H1 (cell line): ENCODE measurements around the gene RARB.

Source experiments
- ASH2L ChIP-seq: fragments of 200-600, 300-600 bp; sonication (generic); IDR thresholded peaks from one replicate; pipeline ENCODE4 v1.7.1; 2017; ENCODE audit warnings: low read length
- EZH2 ChIP-seq: fragments of 200-600 bp; sonication (generic); IDR thresholded peaks from 2 replicates; pipeline ENCODE4 v1.7.1; 2012; ENCODE audit warnings: low read depth, mild to moderate bottlenecking, moderate library complexity, low read length, inconsistent platforms; ENCODE audit not compliant: severe bottlenecking
- HDAC2 ChIP-seq, 2 experiments: fragments of 300-600 bp in 1 of 2; sonication (generic) in 1 of 2; IDR thresholded peaks; 2 replicates each; pipeline ENCODE4 v1.6.1; 2011 to 2012; ENCODE audit warnings: low read depth in 2 of 2, low read length in 2 of 2, mild to moderate bottlenecking in 2 of 2, moderate library complexity in 2 of 2, borderline replicate concordance in 1 of 2, inconsistent platforms in 1 of 2
- SP2 ChIP-seq: IDR thresholded peaks from 2 replicates; pipeline ENCODE4 v1.6.1; 2012; ENCODE audit warnings: mild to moderate bottlenecking, low read length, inconsistent platforms
- ZNF274 ChIP-seq: IDR thresholded peaks from 2 replicates; pipeline ENCODE4 v1.7.0; 2012; ENCODE audit warnings: low read length, borderline replicate concordance; ENCODE audit errors: extremely low read depth
- TF ChIP-seq, protein P1 (sequence below), 3 experiments: IDR thresholded peaks; 1 replicate in 2 of 3; 2 replicates in 1 of 3; pipeline versions ENCODE4 v1.5.1 to v1.6.1; 2011; ENCODE audit warnings: low read length in 3 of 3, mild to moderate bottlenecking in 3 of 3, inconsistent platforms in 2 of 3, low read depth in 1 of 3, moderate library complexity in 1 of 3; ENCODE audit not compliant: insufficient read depth in 1 of 3; ENCODE audit errors: control extremely low read depth in 1 of 3
- TF ChIP-seq, protein P2 (sequence below): IDR thresholded peaks from 2 replicates; pipeline ENCODE4 v1.6.1; 2011; ENCODE audit warnings: low read length, improper control_type of control experiment

DNA sequence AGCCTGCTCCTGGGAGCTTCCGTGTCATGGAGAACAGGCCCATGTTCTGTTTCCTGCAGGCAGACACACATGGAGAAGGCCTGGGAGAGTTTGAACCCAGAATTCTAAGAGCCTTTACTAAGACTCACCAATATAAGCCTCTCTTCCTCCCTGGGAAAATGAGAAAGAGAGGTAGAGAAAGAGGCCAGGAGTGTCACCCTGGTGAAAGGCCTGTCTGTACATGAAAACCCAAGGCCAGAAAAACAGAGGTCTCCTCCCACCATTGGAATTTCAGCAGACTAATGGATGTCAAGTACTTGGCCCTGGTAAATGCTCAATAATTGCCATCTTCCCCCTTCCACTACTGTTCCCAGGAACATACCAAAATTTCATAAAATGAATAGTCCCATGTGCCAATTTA, 119.0 kb downstream of the RARB start:
- TF ChIP-seq, protein P1, sequence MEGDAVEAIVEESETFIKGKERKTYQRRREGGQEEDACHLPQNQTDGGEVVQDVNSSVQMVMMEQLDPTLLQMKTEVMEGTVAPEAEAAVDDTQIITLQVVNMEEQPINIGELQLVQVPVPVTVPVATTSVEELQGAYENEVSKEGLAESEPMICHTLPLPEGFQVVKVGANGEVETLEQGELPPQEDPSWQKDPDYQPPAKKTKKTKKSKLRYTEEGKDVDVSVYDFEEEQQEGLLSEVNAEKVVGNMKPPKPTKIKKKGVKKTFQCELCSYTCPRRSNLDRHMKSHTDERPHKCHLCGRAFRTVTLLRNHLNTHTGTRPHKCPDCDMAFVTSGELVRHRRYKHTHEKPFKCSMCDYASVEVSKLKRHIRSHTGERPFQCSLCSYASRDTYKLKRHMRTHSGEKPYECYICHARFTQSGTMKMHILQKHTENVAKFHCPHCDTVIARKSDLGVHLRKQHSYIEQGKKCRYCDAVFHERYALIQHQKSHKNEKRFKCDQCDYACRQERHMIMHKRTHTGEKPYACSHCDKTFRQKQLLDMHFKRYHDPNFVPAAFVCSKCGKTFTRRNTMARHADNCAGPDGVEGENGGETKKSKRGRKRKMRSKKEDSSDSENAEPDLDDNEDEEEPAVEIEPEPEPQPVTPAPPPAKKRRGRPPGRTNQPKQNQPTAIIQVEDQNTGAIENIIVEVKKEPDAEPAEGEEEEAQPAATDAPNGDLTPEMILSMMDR (IDR thresholded peaks at IDR 0.05; ENCODE audit: control extremely low read depth in 1 of 3, insufficient read depth in 1 of 3, low read depth in 1 of 3, low read length in 3 of 3) = no peak
- TF ChIP-seq, protein P2, sequence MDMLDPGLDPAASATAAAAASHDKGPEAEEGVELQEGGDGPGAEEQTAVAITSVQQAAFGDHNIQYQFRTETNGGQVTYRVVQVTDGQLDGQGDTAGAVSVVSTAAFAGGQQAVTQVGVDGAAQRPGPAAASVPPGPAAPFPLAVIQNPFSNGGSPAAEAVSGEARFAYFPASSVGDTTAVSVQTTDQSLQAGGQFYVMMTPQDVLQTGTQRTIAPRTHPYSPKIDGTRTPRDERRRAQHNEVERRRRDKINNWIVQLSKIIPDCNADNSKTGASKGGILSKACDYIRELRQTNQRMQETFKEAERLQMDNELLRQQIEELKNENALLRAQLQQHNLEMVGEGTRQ = no peak
- no peak for TF ChIP-seq ZNF274
- no peak for TF ChIP-seq EZH2
- no peak for TF ChIP-seq SP2
- no peak for TF ChIP-seq HDAC2 (IDR thresholded peaks at IDR 0.05; ENCODE audit: borderline replicate concordance in 1 of 2, low read depth in 2 of 2, low read length in 2 of 2)
- TF ChIP-seq ASH2L = no peak
